HCT116 (cell line): ENCODE results near the gene TTLL5.

Source experiments
- ATF3 ChIP-seq: IDR thresholded peaks from 2 replicates; pipeline ENCODE4 v1.6.1; 2012
- CEBPB ChIP-seq: IDR thresholded peaks from 2 replicates; pipeline ENCODE4 v1.6.1; 2012; ENCODE audit warnings: low read depth
- CTCF ChIP-seq, 3 experiments: fragments of 200-600 bp in 1 of 3; sonication (generic) in 1 of 3; IDR thresholded peaks in 2 of 3; conservative IDR thresholded peaks in 1 of 3; 2 replicates each; pipeline ENCODE4 v1.5.1; 2012 to 2017; ENCODE audit warnings: low read depth in 2 of 3, low read length in 2 of 3, antibody characterized with exemption in 1 of 3, borderline replicate concordance in 1 of 3, control low read depth in 1 of 3, mild to moderate bottlenecking in 1 of 3, mixed read lengths in 1 of 3, mixed run types in 1 of 3, moderate library complexity in 1 of 3; ENCODE audit not compliant: insufficient read depth in 1 of 3
- EZH2 ChIP-seq: fragments of 200-600 bp; sonication (generic); IDR thresholded peaks from 2 replicates; pipeline ENCODE4 v1.6.1; 2017; ENCODE audit warnings: antibody characterized with exemption, mixed run types
- MAX ChIP-seq: IDR thresholded peaks from 2 replicates; pipeline ENCODE4 v1.6.1; 2012
- REST ChIP-seq: IDR thresholded peaks from 2 replicates; pipeline ENCODE4 v1.6.1; 2012; ENCODE audit warnings: low read depth
- TCF7L2 ChIP-seq: IDR thresholded peaks from 2 replicates; pipeline ENCODE4 v1.7.0; 2011; ENCODE audit warnings: borderline replicate concordance, inconsistent platforms; ENCODE audit not compliant: insufficient read depth, insufficient read length; ENCODE audit errors: extremely low read depth

- TF ChIP-seq CEBPB = no peak
- TF ChIP-seq CTCF (IDR thresholded peaks at IDR 0.05 in 2 of 3, conservative IDR thresholded peaks at IDR 0.05 in 1 of 3; ENCODE audit: borderline replicate concordance in 1 of 3, insufficient read depth in 1 of 3, low read depth in 2 of 3, low read length in 2 of 3) = no peak
- TF ChIP-seq REST = no peak
- TF ChIP-seq EZH2 = no peak
- no peak for TF ChIP-seq TCF7L2
- TF ChIP-seq ATF3 = no peak
- TF ChIP-seq MAX = no peak
Measured at GRCh38 chr14:75700295-75700694, 39.2 kb downstream of the TTLL5 start.
